HG02938 (cell line): ENCODE measurements around the gene DMXL1.

Experiments
- ATAC-seq: cut with Tn5 transposase; IDR thresholded peaks from one replicate; pipeline ENCODE4 v1.9.1; 2021; ENCODE audit warnings: mild to moderate bottlenecking, moderate library complexity; ENCODE audit not compliant: unreplicated experiment

The DMXL1 gene, protein sequence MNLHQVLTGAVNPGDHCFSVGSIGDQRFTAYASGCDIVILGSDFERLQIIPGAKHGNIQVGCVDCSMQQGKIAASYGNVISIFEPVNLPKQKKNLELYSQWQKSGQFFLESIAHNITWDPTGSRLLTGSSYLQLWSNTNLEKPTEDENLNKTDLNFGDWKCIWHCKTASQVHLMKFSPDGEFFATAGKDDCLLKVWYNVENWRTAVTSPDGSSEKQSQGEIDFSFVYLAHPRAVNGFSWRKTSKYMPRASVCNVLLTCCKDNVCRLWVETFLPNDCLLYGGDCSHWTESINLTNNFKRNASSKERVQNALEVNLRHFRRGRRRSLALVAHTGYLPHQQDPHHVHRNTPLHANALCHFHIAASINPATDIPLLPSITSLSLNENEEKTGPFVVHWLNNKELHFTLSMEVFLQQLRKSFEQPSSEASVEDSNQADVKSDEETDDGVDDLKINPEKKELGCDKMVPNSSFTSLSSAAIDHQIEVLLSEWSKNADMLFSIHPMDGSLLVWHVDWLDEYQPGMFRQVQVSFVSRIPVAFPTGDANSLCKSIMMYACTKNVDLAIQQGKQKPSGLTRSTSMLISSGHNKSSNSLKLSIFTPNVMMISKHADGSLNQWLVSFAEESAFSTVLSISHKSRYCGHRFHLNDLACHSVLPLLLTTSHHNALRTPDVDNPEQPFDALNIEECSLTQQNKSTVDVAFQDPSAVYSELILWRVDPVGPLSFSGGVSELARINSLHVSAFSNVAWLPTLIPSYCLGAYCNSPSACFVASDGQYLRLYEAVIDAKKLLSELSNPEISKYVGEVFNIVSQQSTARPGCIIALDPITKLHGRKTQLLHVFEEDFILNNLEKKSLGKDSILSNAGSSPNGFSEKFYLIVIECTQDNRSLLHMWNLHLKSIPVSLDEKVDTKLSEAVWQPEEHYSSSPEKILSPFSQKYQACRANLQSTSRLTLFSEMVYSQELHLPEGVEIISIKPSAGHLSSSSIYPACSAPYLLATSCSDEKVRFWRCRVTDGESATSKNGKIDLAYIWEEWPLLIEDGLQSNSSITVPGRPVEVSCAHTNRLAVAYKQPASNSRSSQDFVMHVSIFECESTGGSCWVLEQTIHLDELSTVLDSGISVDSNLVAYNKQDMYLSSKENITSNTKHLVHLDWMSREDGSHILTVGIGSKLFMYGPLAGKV (N-terminal part only)

DNA sequence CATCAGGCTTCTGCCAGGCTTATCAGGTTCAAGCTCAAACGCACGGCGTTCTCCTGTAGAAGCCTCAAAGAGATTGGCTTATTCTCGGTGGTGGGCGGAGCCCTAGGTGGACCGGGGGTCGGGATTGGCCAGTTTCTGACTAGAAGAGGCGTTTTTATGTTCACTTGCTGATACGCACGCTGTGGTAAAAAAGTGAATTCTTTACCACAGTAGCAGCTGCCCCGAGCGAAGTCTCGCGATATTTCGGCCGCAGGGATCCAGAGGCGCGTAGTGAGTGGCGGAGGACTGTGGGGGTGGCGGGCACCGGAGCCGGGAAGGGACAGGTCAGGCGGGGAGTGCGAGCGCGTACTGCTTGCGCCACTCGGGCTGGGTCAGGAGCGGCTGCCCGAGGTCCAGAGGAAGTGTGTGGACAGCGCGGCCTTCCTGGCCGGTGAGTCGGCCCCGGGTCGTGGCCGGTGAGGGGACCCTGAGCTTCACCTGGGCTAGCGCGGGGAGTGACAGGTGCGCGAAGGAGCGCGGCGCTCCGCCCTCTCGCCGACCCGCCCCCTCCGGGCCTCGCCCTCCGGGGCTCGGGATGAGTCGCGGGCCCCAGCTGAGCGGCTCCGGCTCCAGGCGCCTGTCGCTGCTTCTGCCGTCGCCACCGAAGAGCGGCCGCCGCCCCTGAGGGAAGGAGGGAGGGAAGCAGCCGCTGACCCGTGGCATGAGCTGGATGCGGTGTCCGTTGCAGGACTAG is at the start of gene DMXL1:
TSS of gene DMXL1 (plus strand) at position 260 of the 733 bp plus-strand sequence. CDS start 483 bp downstream, outside the sequence.
- peak; percentile 84 for ATAC-seq

GRCh38 chr5:119021149-119021732 is 49.6 kb upstream of the DMXL1 start:
- no peak for ATAC-seq

GRCh38 chr5:119022017-119022745 is 48.7 kb upstream of the DMXL1 start:
- peak; percentile 76 for ATAC-seq

- ATAC-seq: no peak
Measured at GRCh38 chr5:119022773-119023172, 48.1 kb upstream of the DMXL1 start.

GRCh38 chr5:119028575-119028974 is 42.3 kb upstream of the DMXL1 start:
- no peak for ATAC-seq

GRCh38 chr5:119031011-119031886 is 39.6 kb upstream of the DMXL1 start:
- peak; percentile 83 for ATAC-seq

DNA sequence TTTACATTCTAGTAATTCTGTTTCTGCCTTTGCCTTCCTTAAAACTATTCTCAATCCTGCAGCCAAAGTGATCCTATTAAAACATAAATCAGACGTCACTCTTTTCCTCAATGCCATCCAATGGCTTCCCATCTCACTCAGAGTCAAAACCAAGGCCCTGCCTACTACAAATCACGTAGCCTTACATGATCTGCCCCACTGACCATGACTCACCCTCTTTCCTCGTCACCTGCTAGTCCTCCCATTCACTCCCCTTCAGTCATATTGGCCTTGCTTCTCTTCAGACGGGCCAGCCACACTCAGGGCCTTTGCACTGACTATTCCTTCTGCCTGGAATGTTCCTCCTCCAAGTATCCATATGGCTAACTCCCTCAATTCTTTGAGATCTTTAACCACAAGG is 39.0 kb upstream of the DMXL1 start:
- ATAC-seq: peak; percentile 60

DNA sequence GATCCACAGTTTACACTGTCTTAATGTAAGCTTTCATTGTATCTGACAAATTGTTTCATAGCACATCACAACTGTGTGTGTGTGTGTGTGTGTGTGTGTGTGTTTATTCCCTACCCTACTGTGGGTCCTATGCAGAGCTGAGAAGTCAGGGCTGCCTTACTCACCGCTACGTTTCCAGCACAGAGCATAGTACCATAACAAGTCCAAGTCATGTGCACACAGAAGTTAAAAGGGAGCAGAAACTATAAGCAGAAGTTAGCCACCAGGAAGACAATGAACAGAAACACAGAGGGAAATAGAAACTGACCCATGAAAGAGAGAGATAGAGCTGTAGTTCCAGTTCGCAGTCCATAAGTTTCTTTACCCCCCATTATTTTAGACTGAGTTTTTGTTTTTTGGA is 38.2 kb upstream of the DMXL1 start:
- ATAC-seq: peak; percentile 33

- ATAC-seq: no peak
Measured at GRCh38 chr5:119033135-119033534, 37.8 kb upstream of the DMXL1 start.

DNA sequence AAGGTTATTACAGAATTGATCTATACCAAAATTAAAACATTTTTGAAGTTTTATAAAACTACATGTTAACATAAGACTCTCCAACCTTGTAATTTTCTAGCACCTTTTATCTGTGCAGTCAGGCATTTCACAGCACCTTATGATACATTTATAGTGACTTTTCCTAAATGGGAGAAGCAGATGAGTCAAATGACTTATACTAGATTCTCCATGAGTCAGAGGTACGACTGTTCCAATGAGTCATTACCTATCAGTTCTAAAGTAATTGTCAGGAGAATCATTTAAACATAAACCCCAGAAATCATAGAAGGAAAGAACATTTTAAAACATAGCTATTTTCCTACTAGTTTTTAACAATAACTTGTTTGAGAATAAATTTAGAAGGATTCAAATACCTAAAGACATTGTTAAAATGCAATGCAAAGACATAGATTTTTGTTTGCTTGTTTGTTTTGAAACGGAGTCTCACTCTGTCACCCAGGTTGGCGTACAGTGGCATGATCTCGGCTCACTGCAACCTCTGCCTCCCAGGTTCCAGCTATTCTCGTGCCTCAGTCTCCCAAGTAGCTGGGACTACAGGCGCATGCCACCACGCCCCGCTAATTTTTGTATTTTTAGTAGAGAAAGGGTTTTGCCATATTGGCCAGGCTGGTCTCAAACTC is 34.7 kb upstream of the DMXL1 start:
- no peak for ATAC-seq

DNA sequence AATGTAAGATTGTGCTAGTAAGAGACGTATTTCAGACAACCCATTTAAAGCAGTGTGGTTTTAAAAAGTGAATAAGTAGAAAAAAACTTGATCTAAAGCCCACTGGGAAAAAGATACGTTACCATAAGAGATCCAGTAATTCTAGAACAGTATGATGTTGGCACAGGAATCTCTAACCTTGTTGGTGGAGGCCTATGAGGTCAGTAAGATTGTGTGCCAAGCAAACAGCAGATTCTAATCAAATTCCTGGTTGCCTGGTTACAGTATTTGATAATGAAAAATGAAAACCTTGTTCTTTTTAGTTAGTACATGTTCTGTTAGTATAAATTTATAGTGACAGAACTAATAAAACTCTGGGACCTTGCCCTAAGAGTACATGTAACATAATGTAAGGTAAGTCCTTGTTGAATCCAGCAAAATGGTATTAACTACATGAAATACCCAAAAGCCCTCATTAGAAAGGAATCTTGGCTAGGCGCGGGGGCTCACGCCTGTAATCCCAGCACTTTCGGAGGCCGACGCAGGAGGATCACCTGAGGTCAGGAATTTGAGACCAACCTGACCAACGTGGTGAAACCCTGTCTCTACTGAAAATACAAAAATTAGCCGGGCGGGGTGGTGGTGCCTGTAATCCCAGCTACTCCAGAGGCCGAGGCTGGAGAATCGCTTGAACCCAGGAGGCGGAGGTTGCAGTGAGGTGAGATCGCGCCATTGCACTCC is 33.2 kb upstream of the DMXL1 start:
- no peak for ATAC-seq

DNA sequence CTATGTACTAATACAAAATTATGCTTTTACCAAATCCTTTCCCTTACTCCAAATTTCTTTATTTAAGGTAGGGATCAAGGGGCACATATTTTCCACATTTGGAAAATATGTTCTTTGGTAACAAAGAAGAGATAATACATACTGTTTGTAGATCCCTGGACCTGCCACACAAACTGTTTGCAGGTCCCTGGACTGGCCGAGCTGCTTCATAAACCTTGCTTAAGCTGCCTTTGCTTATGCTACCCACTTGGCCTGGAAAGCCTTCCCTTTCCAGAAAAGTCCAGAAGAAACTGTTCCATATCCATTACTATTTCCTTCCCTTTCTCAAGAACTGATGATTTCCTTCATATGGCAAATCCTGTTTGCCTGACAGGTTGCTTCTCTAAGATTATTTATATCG is 22.6 kb upstream of the DMXL1 start:
- ATAC-seq: no peak

- ATAC-seq: no peak
Measured at GRCh38 chr5:119049824-119050449, 20.9 kb upstream of the DMXL1 start.

DNA sequence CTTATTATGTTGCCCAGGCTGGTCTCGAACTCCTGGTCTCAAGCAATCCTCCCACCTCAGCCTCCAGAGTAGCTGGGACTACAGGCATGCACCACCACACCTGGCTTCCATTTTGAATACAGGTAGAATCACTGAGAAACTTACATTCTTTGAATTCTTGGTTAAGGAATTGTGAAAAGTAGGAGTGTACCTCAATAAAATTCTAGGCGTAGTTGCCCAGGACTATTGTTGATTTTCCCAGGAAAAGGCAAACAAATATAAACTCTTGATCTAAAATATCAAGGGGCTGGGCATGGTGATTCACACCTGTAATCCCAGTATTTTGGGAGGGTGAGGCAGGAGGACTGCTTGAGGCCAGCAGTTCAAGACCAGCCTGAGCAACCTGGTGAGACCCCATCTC is 16.8 kb upstream of the DMXL1 start:
- no peak for ATAC-seq

- no peak for ATAC-seq
Measured at GRCh38 chr5:119055294-119055693, 15.6 kb upstream of the DMXL1 start.

DNA sequence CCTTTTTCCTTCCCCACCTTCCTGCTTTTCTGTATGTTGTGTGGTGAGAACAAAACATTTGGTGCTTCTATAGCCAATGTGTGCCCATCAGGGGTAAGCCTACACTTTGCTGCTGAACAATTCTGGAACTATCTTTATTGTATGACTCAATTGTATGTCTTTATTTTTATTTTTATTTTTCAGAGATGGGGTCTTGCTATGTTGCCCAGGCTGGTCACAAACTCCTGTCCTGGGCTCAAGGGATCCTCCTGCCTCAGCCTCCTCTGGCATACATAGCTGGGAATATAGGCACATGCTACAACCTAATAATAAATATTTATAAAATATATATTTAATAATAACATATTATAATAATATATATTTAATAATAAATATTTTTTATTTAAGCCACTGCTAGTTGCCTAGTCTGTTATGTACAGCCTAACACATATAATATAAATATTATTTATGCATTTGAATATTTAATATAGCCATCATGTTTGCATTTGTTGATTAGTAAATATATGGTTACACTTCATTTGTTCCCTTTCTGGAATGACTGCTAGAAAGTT is 11.8 kb upstream of the DMXL1 start:
- no peak for ATAC-seq
